GM12891 (cell line): Measurements from ENCODE around the gene IGFLR1.
"Not testable (repeated sequence)": the region's sequence is repeated elsewhere in the genome, so short reads cannot be mapped to it uniquely, and the experiment has no call there.

Source experiments
- DNase-seq: peaks from one replicate; pipeline ENCODE4 v3.0.0; 2011; ENCODE audit warnings: low spot score; ENCODE audit not compliant: insufficient read length
- FAIRE-seq: peaks from 2 replicates; lab custom pipeline; 2011; peaks lifted over from hg19 to GRCh38; lab: Jason Lieb, UNC
- PAX5 ChIP-seq: IDR thresholded peaks from 2 replicates; pipeline ENCODE4 v1.6.1; 2011; ENCODE audit warnings: low read length, moderate library complexity, mild to moderate bottlenecking; ENCODE audit not compliant: insufficient read depth, severe bottlenecking
- POLR2A ChIP-seq: IDR thresholded peaks from 2 replicates; pipeline ENCODE4 v1.6.1; 2011; ENCODE audit warnings: low read depth, low read length, control low read depth
- POLR2AphosphoS5 ChIP-seq: IDR thresholded peaks from 2 replicates; pipeline ENCODE4 v1.6.1; 2011; ENCODE audit warnings: low read depth, low read length, control low read depth
- POU2F2 ChIP-seq: IDR thresholded peaks from 2 replicates; pipeline ENCODE4 v1.6.1; 2011; ENCODE audit warnings: low read depth, mild to moderate bottlenecking, control low read depth, low read length, moderate library complexity
- SPI1 ChIP-seq: IDR thresholded peaks from 2 replicates; pipeline ENCODE4 v1.6.1; 2011; ENCODE audit warnings: low read depth, low read length, control low read depth
- TAF1 ChIP-seq: IDR thresholded peaks from 2 replicates; pipeline ENCODE4 v1.6.1; 2011; ENCODE audit warnings: low read depth, low read length, control low read depth

The IGFLR1 gene

DNA sequence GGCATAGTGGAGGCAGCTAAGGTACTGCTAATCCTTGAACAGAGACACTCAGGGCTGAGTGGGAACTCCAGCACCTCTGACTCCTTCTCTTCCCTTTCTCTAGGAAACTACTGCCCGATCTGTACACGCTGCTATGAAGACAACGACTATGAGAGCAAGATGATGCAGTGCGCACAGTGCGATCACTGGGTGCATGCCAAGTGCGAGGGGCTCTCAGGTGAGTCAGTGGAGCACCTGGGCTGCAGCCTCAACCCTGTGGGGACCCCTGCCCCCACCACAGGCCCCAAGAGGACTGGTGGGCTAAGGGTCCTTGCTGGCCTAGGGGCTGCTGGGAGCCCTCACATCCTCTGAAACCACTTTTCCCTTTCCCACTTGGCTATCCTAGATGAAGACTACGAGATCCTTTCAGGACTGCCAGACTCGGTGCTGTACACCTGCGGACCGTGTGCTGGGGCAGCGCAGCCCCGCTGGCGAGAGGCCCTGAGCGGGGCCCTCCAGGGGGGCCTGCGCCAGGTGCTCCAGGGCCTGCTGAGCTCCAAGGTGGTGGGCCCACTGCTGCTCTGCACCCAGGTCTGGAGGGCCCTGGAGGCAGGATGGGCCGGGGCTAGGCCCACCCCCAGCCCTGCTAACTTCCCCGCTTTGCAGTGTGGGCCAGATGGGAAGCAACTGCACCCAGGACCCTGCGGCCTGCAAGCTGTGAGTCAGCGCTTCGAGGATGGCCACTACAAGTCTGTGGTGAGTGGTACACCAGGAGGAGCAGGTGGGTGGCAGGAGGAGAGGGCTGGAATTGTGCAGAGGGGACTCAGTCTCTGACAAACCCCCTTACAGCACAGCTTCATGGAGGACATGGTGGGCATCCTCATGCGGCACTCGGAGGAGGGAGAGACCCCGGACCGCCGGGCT lies 14.9 kb downstream of the IGFLR1 start:
- FAIRE-seq (no peak), DNase-seq (no peak)
- TF ChIP-seq POLR2AphosphoS5 (no peak), SPI1 (no peak), PAX5 (no peak), TAF1 (no peak), POLR2A (no peak), POU2F2 (no peak)

DNA sequence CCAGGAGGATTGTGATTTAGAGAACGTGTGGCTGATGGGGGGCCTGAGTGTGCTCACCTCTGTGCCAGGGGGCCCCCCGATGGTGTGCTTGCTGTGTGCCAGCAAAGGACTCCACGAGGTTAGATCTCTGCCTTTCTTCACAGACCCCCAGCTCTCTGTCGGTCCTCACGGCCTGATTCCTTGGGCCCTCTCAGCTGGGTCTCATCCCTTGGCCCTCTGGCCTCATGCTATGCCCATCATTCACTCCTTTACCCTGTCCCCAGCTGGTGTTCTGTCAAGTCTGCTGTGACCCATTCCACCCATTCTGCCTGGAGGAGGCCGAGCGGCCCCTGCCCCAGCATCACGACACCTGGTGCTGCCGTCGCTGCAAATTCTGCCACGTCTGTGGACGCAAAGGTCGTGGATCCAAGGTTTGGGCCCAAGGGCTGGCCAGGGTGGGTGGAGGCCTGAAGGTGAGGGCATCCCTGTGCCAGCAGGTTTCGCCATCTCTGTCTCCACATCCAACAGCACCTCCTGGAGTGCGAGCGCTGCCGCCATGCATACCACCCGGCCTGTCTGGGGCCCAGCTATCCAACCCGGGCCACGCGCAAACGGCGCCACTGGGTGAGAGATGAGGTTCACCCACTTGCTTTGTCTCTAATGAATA lies 16.9 kb downstream of the IGFLR1 start:
- FAIRE-seq (no peak), DNase-seq (no peak)
- no peak for TF ChIP-seq POLR2A
- no peak for TF ChIP-seq SPI1
- TF ChIP-seq POU2F2, result no peak
- TF ChIP-seq PAX5, result no peak
- no peak for TF ChIP-seq POLR2AphosphoS5
- TF ChIP-seq TAF1, result no peak

DNA sequence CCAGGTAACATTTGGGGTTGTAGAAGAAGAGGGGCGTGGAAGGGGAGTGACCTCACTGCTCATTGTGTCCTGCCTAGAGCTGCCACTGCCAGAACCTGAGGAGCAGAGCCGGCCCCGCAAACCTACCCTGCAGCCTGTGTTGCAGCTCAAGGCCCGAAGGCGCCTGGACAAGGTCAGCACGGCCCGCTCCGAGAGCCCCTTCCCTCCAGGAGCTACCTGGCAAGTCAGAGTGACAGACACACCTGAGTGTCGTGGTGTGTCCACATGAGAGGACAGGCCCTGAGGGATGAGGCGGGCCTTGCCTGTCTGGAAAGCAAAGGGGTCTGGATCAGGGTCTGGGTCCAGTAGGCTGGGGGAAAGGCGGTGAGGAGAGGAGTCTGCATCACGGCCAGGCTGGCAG lies 17.7 kb downstream of the IGFLR1 start:
- DNase-seq, result no peak
- FAIRE-seq, result no peak
- TF ChIP-seq POU2F2 (no peak), POLR2A (0 out of 2 replicates have a peak, but pooled peaks have one; percentile 10)

DNA sequence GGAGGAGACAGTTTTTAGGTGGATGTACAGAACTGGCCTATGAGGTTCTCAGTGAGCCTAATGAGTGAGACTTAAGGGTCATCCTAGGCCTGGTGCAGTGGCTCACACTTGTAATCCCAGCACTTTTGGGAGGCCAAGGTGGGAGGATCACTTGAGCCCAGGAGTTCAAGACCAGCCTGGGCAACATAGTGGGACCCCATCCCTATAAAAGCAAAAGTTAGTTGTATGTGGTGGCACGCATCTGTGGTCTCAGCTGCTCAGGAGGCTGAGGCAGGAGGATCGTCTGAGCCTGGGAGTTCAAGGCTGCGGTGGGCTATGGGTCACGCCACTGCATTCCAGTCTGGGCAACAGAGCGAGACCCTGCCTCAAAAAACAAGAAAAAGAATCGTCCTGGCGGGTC lies 18.1 kb downstream of the IGFLR1 start:
- FAIRE-seq, DNase-seq: not testable (repeated sequence)

DNA sequence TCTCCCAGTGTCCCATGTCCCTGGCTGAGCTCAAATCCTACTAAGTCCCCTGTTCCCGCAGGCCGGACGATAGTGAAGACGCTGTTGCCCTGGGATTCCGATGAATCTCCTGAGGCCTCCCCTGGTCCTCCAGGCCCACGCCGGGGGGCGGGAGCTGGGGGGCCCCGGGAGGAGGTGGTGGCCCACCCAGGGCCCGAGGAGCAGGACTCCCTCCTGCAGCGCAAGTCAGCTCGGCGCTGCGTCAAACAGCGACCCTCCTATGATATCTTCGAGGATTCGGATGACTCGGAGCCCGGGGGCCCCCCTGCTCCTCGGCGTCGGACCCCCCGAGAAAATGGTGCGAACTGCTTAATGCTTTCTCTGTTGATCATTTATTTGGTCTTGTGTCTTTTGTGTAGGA lies 18.6 kb downstream of the IGFLR1 start:
- FAIRE-seq (no peak), DNase-seq (no peak)
- no peak for TF ChIP-seq POU2F2
- no peak for TF ChIP-seq SPI1
- TF ChIP-seq PAX5, result no peak
- TF ChIP-seq POLR2A, result no peak
- no peak for TF ChIP-seq POLR2AphosphoS5
- no peak for TF ChIP-seq TAF1

DNA sequence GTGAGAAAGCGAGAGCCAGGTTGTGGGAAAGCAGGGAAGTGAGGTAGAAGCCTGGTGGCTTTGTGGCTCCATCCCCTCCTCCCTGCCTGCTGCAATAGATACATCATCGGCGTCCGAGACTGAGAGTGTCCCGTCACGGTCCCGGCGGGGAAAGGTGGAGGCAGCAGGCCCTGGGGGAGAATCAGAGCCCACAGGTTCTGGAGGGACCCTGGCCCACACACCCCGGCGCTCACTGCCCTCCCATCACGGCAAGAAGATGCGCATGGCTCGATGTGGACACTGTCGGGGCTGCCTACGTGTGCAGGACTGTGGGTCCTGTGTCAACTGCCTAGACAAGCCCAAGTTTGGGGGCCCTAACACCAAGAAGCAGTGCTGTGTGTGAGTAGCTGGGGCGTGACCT lies 19.4 kb downstream of the IGFLR1 start:
- FAIRE-seq (no peak), DNase-seq (no peak)
- TF ChIP-seq POU2F2, result no peak
- TF ChIP-seq TAF1, result no peak
- no peak for TF ChIP-seq SPI1
- TF ChIP-seq PAX5, result no peak
- TF ChIP-seq POLR2AphosphoS5, result no peak; the same call in 1 of the 2 replicates
- TF ChIP-seq POLR2A, result no peak

DNA sequence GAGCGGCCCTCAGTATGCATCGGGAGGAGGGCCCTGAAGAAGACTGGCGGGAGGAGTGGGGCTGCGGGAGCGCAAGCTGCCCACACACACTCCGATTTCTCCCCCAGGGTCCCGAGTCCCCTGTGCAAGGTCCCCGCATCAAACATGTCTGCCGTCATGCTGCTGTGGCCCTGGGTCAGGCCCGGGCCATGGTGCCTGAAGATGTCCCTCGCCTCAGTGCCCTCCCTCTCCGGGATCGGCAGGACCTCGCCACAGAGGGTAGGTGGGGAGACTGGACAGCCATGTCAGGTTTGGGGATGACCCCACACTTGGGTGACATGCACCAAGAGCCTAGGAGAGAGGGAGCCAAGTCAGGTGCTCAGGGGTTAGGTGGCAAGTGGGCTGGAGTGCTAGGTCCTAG lies 19.8 kb downstream of the IGFLR1 start:
- no peak for DNase-seq
- TF ChIP-seq PAX5 (no peak), POLR2A (no peak)
- no peak for FAIRE-seq

DNA sequence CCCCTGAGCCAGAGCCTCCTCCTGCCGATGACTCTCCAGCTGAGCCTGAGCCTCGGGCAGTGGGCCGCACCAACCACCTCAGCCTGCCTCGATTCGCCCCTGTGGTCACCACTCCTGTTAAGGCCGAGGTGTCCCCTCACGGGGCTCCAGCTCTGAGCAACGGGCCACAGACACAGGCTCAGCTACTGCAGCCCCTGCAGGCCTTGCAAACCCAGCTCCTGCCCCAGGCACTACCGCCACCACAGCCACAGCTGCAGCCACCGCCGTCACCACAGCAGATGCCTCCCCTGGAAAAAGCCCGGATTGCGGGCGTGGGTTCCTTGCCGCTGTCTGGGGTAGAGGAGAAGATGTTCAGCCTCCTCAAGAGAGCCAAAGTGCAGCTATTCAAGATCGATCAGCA lies 20.9 kb downstream of the IGFLR1 start:
- TF ChIP-seq POU2F2, result no peak
- TF ChIP-seq SPI1, result no peak
- no peak; the same call in 1 of the 2 replicates for TF ChIP-seq POLR2AphosphoS5
- no peak for TF ChIP-seq POLR2A
- no peak for TF ChIP-seq TAF1
- no peak for TF ChIP-seq PAX5
- DNase-seq (no peak), FAIRE-seq (no peak)

DNA sequence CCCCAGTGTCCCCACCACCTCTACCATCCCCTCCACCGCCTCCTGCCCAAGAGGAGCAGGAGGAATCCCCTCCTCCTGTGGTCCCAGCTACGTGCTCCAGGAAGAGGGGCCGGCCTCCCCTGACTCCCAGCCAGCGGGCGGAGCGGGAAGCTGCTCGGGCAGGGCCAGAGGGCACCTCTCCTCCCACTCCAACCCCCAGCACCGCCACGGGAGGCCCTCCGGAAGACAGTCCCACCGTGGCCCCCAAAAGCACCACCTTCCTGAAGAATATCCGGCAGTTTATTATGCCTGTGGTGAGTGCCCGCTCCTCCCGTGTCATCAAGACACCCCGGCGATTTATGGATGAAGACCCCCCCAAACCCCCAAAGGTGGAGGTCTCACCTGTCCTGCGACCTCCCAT lies 21.6 kb downstream of the IGFLR1 start:
- FAIRE-seq (no peak), DNase-seq (no peak)
- TF ChIP-seq POLR2A (peak; percentile 39; the same call in 1 of the 2 replicates), TAF1 (no peak), SPI1 (no peak)

DNA sequence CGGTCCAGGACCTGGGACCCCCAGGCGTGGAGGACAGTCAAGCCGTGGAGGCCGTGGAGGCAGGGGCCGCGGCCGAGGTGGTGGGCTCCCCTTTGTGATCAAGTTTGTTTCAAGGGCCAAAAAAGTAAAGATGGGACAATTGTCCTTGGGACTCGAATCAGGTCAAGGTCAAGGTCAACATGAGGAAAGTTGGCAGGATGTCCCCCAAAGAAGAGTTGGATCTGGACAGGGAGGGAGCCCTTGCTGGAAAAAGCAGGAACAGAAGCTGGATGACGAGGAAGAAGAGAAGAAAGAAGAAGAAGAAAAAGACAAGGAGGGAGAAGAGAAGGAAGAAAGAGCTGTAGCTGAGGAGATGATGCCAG lies 22.1 kb downstream of the IGFLR1 start:
- TF ChIP-seq POU2F2 (no peak), PAX5 (no peak), TAF1 (no peak), POLR2AphosphoS5 (no peak), POLR2A (no peak), SPI1 (no peak)
- DNase-seq (no peak), FAIRE-seq (no peak)
